Pancreas (tissue), 10 donors: Measurements from ENCODE around the gene EGF. TPM values are rescaled to one million over a fixed set of nuclear protein-coding genes. Genes with fewer than 3 reads are reported as not detected.

Source experiments
- ATAC-seq, 4 donors: fragments of 200-7000 bp; cut with Tn5 transposase; one replicate each; pipeline versions ENCODE4 v1.8.0 to v1.9.1; 2020; ENCODE audit warnings: mild to moderate bottlenecking in 4 of 4, moderate library complexity in 4 of 4
- DNase-seq, 6 donors: peaks; one replicate each; pipeline ENCODE4 v3.0.0-alpha.2; 2020
- FAIRE-seq: peaks from 2 replicates; lab custom pipeline; 2012; peaks lifted over from hg19 to GRCh38; lab: Jason Lieb, UNC
- H3K27ac ChIP-seq, 4 donors: fragments of 200-600 bp; sonication (generic); 1 replicate in 3 of 4; 2 replicates in 1 of 4; pipeline versions ENCODE4 v1.5.0 to v1.8.0; 2020
- H3K27me3 ChIP-seq, 4 donors: fragments of 200-600 bp; one replicate each; pipeline ENCODE4 v1.8.0; 2021
- H3K36me3 ChIP-seq, 3 donors: fragments of 200-600 bp; sonication (generic) in 1 of 3; one replicate each; pipeline versions ENCODE4 v1.5.0 to v1.8.0; 2020 to 2021
- H3K4me1 ChIP-seq, 3 donors: fragments of 200-600 bp; one replicate each; pipeline ENCODE4 v1.8.0; 2021
- H3K4me3 ChIP-seq, 4 donors: fragments of 200-600 bp; sonication (generic) in 2 of 4; one replicate each; pipeline versions ENCODE4 v1.5.0 to v1.8.0; 2020 to 2021
- H3K9me3 ChIP-seq, 4 donors: fragments of 200-600 bp; one replicate each; pipeline ENCODE4 v1.8.0; 2021
- CTCF ChIP-seq, 4 donors: fragments of 200-600 bp; sonication (generic) in 3 of 4; IDR thresholded peaks; one replicate each; pipeline versions ENCODE4 v1.5.0 to v1.8.0; 2021; ENCODE audit warnings: antibody characterized with exemption in 4 of 4
- WGBS, 2 donors: extraction: QIAGEN DNeasy Blood & Tissue Kit; methylation state at CpG; one replicate each; pipeline ENCODE4 v1.1.7; 2013; 5-methylcytosine and 5-hydroxymethylcytosine counted together
- intact Hi-C, 3 donors: fragments of 100-400 bp; cut with DNase I; formaldehyde crosslinking; loops; one replicate each; pipeline versions ENCODE4 v1.11.1 to v1.14.2; 2022
- polyA plus RNA-seq, 2 donors: library from polyadenylated mRNA; stranded (reverse); fragments of 200-250 nt; gene quantifications; one replicate each; pipeline ENCODE4 v1.2.3, GENCODE V29; 2013
- total RNA-seq, 6 donors: library from RNA; stranded (reverse); fragmentation: NEBNext Ultra II Directional in 4 of 6; extraction: Animal tissue kit (Norgen Biotek cat#: 25700) in 4 of 6; gene quantifications; one replicate each; pipeline versions ENCODE4 v1.2.1 to v1.2.4, GENCODE V29; 2021 to 2023
- donor health status: healthy with polysubstance abuse.
- donor health status: DM: no; HTN: no; CAD: no; lungs with moderate emphysema.
- donor health status: DM: no; HTN: no; CAD: no.
- donor health status: control.
- donor health status: control.
- donor health status: Bipolar disorder and iron deficiency.
- donor health status: DM: yes; HTN: yes; CAD: no.
- donor health status: DM: no; HTN: no; CAD: no.
- donor health status: DM: no; HTN: no; CAD: no.
- donor health status: DM: yes; HTN: yes; CAD: no.

Gene EGF
- total and polyA plus RNA-seq, 8 donors: 12.8 to 67.2 (median 23.1) TPM

GRCh38 chr4:110010797-110011196 is 98.1 kb downstream of the EGF start:
- H3K9me3 ChIP-seq: no peaks in the 10 kb centered on the region
- FAIRE-seq: no peak
- no peak for DNase-seq
- WGBS, 2 donors: 90 to 91% methylated on average over 4 of the region's 4 CpGs
- H3K36me3 ChIP-seq: peaks cover 0 to 6% (median 0%) of the 10 kb centered on the region in 3 donors
- intact Hi-C loops: no loop called here
- no peak overlapping the region for H3K4me3 ChIP-seq
- no peak for ATAC-seq
- no peaks in the 10 kb centered on the region for H3K27me3 ChIP-seq
- H3K27ac ChIP-seq: no peak overlapping the region
- H3K4me1 ChIP-seq: no peaks in the 10 kb centered on the region
- TF ChIP-seq CTCF (IDR thresholded peaks at IDR 0.05): no peak

GRCh38 chr4:110012917-110013316 is 100.2 kb downstream of the EGF start:
- no peaks in the 10 kb centered on the region for H3K9me3 ChIP-seq
- no peak for TF ChIP-seq CTCF (IDR thresholded peaks at IDR 0.05)
- no peak overlapping the region for H3K27ac ChIP-seq
- intact Hi-C loops: no loop called here
- FAIRE-seq: no peak
- H3K4me1 ChIP-seq: no peaks in the 10 kb centered on the region
- no peaks in the 10 kb centered on the region for H3K27me3 ChIP-seq
- no peak for ATAC-seq
- H3K36me3 ChIP-seq: peaks cover 0 to 6% (median 0%) of the 10 kb centered on the region in 3 donors
- no peak overlapping the region for H3K4me3 ChIP-seq
- DNase-seq: no peak
- WGBS, 2 donors: 76 to 81% methylated on average over 1 of the region's 1 CpG

GRCh38 chr4:110014233-110014632 is 101.5 kb downstream of the EGF start:
- WGBS, 2 donors: 98% methylated on average over 6 of the region's 6 CpGs
- Histone ChIP-seq H3K4me1 (no peaks in the 10 kb centered on the region), H3K4me3 (no peak overlapping the region), H3K27ac (no peak overlapping the region), H3K27me3 (no peaks in the 10 kb centered on the region), H3K36me3 (peaks cover 0 to 6% (median 0%) of the 10 kb centered on the region in 3 donors), H3K9me3 (no peaks in the 10 kb centered on the region)
- FAIRE-seq (no peak), ATAC-seq (no peak), DNase-seq (no peak)
- intact Hi-C loops: no loop called here
- TF ChIP-seq CTCF (IDR thresholded peaks at IDR 0.05): no peak

- Histone ChIP-seq H3K9me3 (no peaks in the 10 kb centered on the region), H3K4me3 (no peak overlapping the region), H3K27me3 (no peaks in the 10 kb centered on the region), H3K4me1 (no peaks in the 10 kb centered on the region), H3K36me3 (no peaks in the 10 kb centered on the region), H3K27ac (no peak overlapping the region)
- intact Hi-C loops: no loop called here
- ATAC-seq (no peak), FAIRE-seq (no peak), DNase-seq (no peak)
- TF ChIP-seq CTCF (IDR thresholded peaks at IDR 0.05): no peak
- WGBS, 2 donors: 62 to 67% methylated on average over 3 of the region's 3 CpGs
Measured at GRCh38 chr4:110019153-110019552, 106.5 kb downstream of the EGF start.

GRCh38 chr4:110020139-110020538 is 107.5 kb downstream of the EGF start:
- no peak for DNase-seq
- 25 to 30% methylated on average over 5 of the region's 5 CpGs for WGBS, 2 donors
- H3K9me3 ChIP-seq: no peaks in the 10 kb centered on the region
- H3K4me3 ChIP-seq: no peak overlapping the region
- TF ChIP-seq CTCF (IDR thresholded peaks at IDR 0.05): no peak
- no peaks in the 10 kb centered on the region for H3K36me3 ChIP-seq
- no peak for FAIRE-seq
- no peak for ATAC-seq
- H3K27ac ChIP-seq: no peak overlapping the region
- H3K4me1 ChIP-seq: no peaks in the 10 kb centered on the region
- intact Hi-C loops: no loop called here
- no peaks in the 10 kb centered on the region for H3K27me3 ChIP-seq
